Measurements from ENCODE around the gene NECAB3. TPM values are rescaled to one million over a fixed set of nuclear protein-coding genes. Genes with fewer than 3 reads are reported as not detected.

NECAB3 gene
- total and polyA plus RNA-seq, 2 of the 13 experiments (the other 11 are each of a cell fraction or from before 2014, with no cell fraction given), result 61.5 to 65.5 TPM

GRCh38 chr20:33674294-33675135 is at the start of gene NECAB3 (continued):
- no peak; the same call in 1 of the 2 replicates for TF ChIP-seq ZNF513 (CRISPR knock-in tag; conservative IDR thresholded peaks at IDR 0.05)
- TF ChIP-seq ZKSCAN8 (CRISPR knock-in tag; IDR thresholded peaks at IDR 0.05; ENCODE audit: borderline replicate concordance), result no peak; the same call in 1 of the 2 replicates
- no peak for TF ChIP-seq TBL1XR1 (IDR thresholded peaks at IDR 0.05; ENCODE audit: borderline replicate concordance, low read length, partially characterized antibody)
- TF ChIP-seq ZC3H4 (CRISPR knock-in tag; IDR thresholded peaks at IDR 0.05; ENCODE audit: borderline replicate concordance), result no peak
- peak; percentile 51; the same call in 1 of the 2 replicates for TF ChIP-seq ZNF362 (CRISPR knock-in tag; IDR thresholded peaks at IDR 0.05; ENCODE audit: borderline replicate concordance)
- no peak; the same call in 1 of the 2 replicates for TF ChIP-seq ZFP41 (CRISPR knock-in tag; IDR thresholded peaks at IDR 0.05; ENCODE audit: borderline replicate concordance)
- peak; percentile 84 for TF ChIP-seq KAT8 (CRISPR knock-in tag; IDR thresholded peaks at IDR 0.05)
- no peak; the same call in 1 of the 2 replicates for TF ChIP-seq ZHX1 (CRISPR knock-in tag; IDR thresholded peaks at IDR 0.05; ENCODE audit: low read depth)
- TF ChIP-seq FOXK1 (CRISPR knock-in tag; IDR thresholded peaks at IDR 0.05; ENCODE audit: borderline replicate concordance, low read depth), result no peak
- 0 out of 2 replicates have a peak, but pooled peaks have one; percentile 76 for TF ChIP-seq ZNF709 (CRISPR knock-in tag; IDR thresholded peaks at IDR 0.05)
- peak; percentile 4; the same call in 1 of the 2 replicates for TF ChIP-seq ATF3 (CRISPR knock-in tag; IDR thresholded peaks at IDR 0.05)
- TF ChIP-seq ZNF446 (CRISPR knock-in tag; IDR thresholded peaks at IDR 0.05), result no peak
- no peak for TF ChIP-seq BHLHE40 (IDR thresholded peaks at IDR 0.05; ENCODE audit: low read length)
- peak; percentile 87; the same call in 1 of the 2 replicates for TF ChIP-seq ZNF747 (CRISPR knock-in tag; IDR thresholded peaks at IDR 0.05; ENCODE audit: borderline replicate concordance)
- no peak for TF ChIP-seq JUNB (CRISPR knock-in tag; IDR thresholded peaks at IDR 0.05; ENCODE audit: borderline replicate concordance)
- peak; percentile 80; the same call in 1 of the 2 replicates for TF ChIP-seq SMAD3 (CRISPR knock-in tag; IDR thresholded peaks at IDR 0.05)
- no peak for TF ChIP-seq ZNF207 (IDR thresholded peaks at IDR 0.05; ENCODE audit: borderline replicate concordance)
- no peak for TF ChIP-seq ZNF451 (CRISPR knock-in tag; IDR thresholded peaks at IDR 0.05)
- peak; percentile 63; the same call in 1 of the 2 replicates for TF ChIP-seq HNF4G (IDR thresholded peaks at IDR 0.05; ENCODE audit: borderline replicate concordance, low read depth, low read length)
- no peak for TF ChIP-seq HNF4G (CRISPR knock-in tag; IDR thresholded peaks at IDR 0.05; ENCODE audit: borderline replicate concordance, low read depth)
- TF ChIP-seq ONECUT2 (CRISPR knock-in tag; IDR thresholded peaks at IDR 0.05), result peak; percentile 15; the same call in 1 of the 2 replicates
